WTC11 (cell line): ENCODE results near the gene TTC33. TPM values are rescaled to one million over a fixed set of nuclear protein-coding genes. Genes with fewer than 3 reads are reported as not detected.

Experiments used
- ATAC-seq: fragments of 200-7000 bp; cut with Tn5 transposase; 2 replicates; pipeline ENCODE4 v1.10.0; 2021; ENCODE audit warnings: mild to moderate bottlenecking, moderate library complexity
- CTCF ChIA-PET: fragments of 300-600 bp; sonication (Branson Sonifier 250); formaldehyde crosslinking; loops from one replicate; lab custom pipeline; 2021; ENCODE audit warnings: antibody characterized with exemption; lab: Charles Lee
- POLR2A ChIA-PET: fragments of 350-600 bp; sonication (Branson Sonifier 250); formaldehyde crosslinking; loops from one replicate; lab custom pipeline; 2021; ENCODE audit warnings: antibody characterized with exemption; lab: Charles Lee
- DNase-seq: peaks from one replicate; pipeline ENCODE4 v3.0.0; 2021; ENCODE audit warnings: low spot score
- H3K27ac Mint-ChIP-seq: 2 replicates; pipeline ENCODE4 v1.8.0; 2021; ENCODE audit warnings: mixed read lengths
- H3K27me3 Mint-ChIP-seq: 2 replicates; pipeline ENCODE4 v1.8.0; 2021; ENCODE audit warnings: low read depth, mild to moderate bottlenecking, moderate library complexity, mixed read lengths
- H3K36me3 Mint-ChIP-seq: 2 replicates; pipeline ENCODE4 v1.8.0; 2021; ENCODE audit warnings: mixed read lengths
- H3K4me1 Mint-ChIP-seq: 2 replicates; pipeline ENCODE4 v1.8.0; 2022; ENCODE audit warnings: mixed read lengths
- H3K4me3 Mint-ChIP-seq: 2 replicates; pipeline ENCODE4 v1.8.0; 2021; ENCODE audit warnings: mild to moderate bottlenecking, moderate library complexity, mixed read lengths
- H3K9me3 Mint-ChIP-seq: 2 replicates; pipeline ENCODE4 v1.8.0; 2021; ENCODE audit warnings: mixed read lengths
- AFF4 ChIP-seq: sonication (generic); formaldehyde crosslinking; IDR thresholded peaks from 2 replicates; pipeline ENCODE4 v1.8.1; 2023; ENCODE audit warnings: mild to moderate bottlenecking, missing genetic modification reagents, borderline replicate concordance
- ATF1 ChIP-seq: sonication (generic); formaldehyde crosslinking; IDR thresholded peaks from 2 replicates; pipeline ENCODE4 v1.8.1; 2023; ENCODE audit warnings: mild to moderate bottlenecking, moderate library complexity, missing genetic modification reagents
- CBFB ChIP-seq: sonication (generic); formaldehyde crosslinking; IDR thresholded peaks from 2 replicates; pipeline ENCODE4 v1.8.1; 2022; ENCODE audit warnings: mild to moderate bottlenecking, low read depth, missing genetic modification reagents
- EMX1 ChIP-seq: fragments of 250-450 bp; sonication (Bioruptor Pico); IDR thresholded peaks from 2 replicates; pipeline ENCODE4 v1.8.0; 2021; ENCODE audit warnings: mild to moderate bottlenecking
- ESRRA ChIP-seq: sonication (generic); formaldehyde crosslinking; IDR thresholded peaks from 2 replicates; pipeline ENCODE4 v1.8.1; 2022; ENCODE audit warnings: mild to moderate bottlenecking, missing genetic modification reagents, borderline replicate concordance
- ETV6 ChIP-seq: sonication (generic); formaldehyde crosslinking; IDR thresholded peaks from 2 replicates; pipeline ENCODE4 v1.8.1; 2022; ENCODE audit warnings: mild to moderate bottlenecking, missing genetic modification reagents
- JAZF1 ChIP-seq: fragments of 250-450 bp; sonication (Bioruptor Pico); IDR thresholded peaks from 2 replicates; pipeline ENCODE4 v1.9.0; 2021; ENCODE audit warnings: moderate library complexity, mild to moderate bottlenecking, inconsistent platforms
- NR3C1 ChIP-seq: sonication (generic); formaldehyde crosslinking; conservative IDR thresholded peaks from 2 replicates; pipeline ENCODE4 v1.8.1; 2023; ENCODE audit warnings: low read depth, mild to moderate bottlenecking, missing genetic modification reagents
- SOX15 ChIP-seq: fragments of 250-450 bp; sonication (Bioruptor Pico); IDR thresholded peaks from 2 replicates; pipeline ENCODE4 v1.9.0; 2021; ENCODE audit warnings: mild to moderate bottlenecking
- SP1 ChIP-seq: sonication (generic); formaldehyde crosslinking; conservative IDR thresholded peaks from 2 replicates; pipeline ENCODE4 v1.8.1; 2022; ENCODE audit warnings: missing genetic modification reagents
- ZMAT4 ChIP-seq: fragments of 250-450 bp; sonication (Bioruptor Pico); IDR thresholded peaks from 2 replicates; pipeline ENCODE4 v1.9.0; 2021; ENCODE audit warnings: mild to moderate bottlenecking
- ZNF263 ChIP-seq: sonication (generic); formaldehyde crosslinking; IDR thresholded peaks from 2 replicates; pipeline ENCODE4 v1.8.1; 2022; ENCODE audit warnings: low read depth, mild to moderate bottlenecking, moderate library complexity, missing genetic modification reagents
- ZNF396 ChIP-seq: fragments of 250-450 bp; sonication (Bioruptor Pico); IDR thresholded peaks from 2 replicates; pipeline ENCODE4 v1.8.0; 2021; ENCODE audit warnings: mild to moderate bottlenecking, moderate library complexity, borderline replicate concordance
- ZNF423 ChIP-seq: fragments of 250-450 bp; sonication (Bioruptor Pico); IDR thresholded peaks from 2 replicates; pipeline ENCODE4 v2.1.2; 2022; ENCODE audit warnings: mild to moderate bottlenecking, moderate library complexity
- total RNA-seq: library from RNA; stranded (reverse); gene quantifications from 3 replicates; pipeline ENCODE4 v1.2.3, GENCODE V29; 2021
- TF ChIP-seq, protein P1 (sequence below): sonication (generic); formaldehyde crosslinking; IDR thresholded peaks from 2 replicates; pipeline ENCODE4 v1.8.1; 2022; ENCODE audit warnings: low read depth, mild to moderate bottlenecking, moderate library complexity, missing genetic modification reagents, borderline replicate concordance
- TF ChIP-seq, protein P2 (sequence below): sonication (generic); formaldehyde crosslinking; conservative IDR thresholded peaks from 2 replicates; pipeline ENCODE4 v1.8.1; 2022; ENCODE audit warnings: mild to moderate bottlenecking, missing genetic modification reagents
- TF ChIP-seq, protein P3 (sequence below): fragments of 200-600 bp; IDR thresholded peaks from 2 replicates; pipeline ENCODE4 v1.8.0; 2022; ENCODE audit warnings: antibody characterized with exemption
- TF ChIP-seq, protein P4 (sequence below): sonication (generic); formaldehyde crosslinking; IDR thresholded peaks from 2 replicates; pipeline ENCODE4 v1.8.1; 2023; ENCODE audit warnings: mild to moderate bottlenecking, moderate library complexity, missing genetic modification reagents

The TTC33 gene
- total RNA-seq, 1 experiment from 2014 or later, result 9.2 TPM

GRCh38 chr5:40776658-40776977 is 20.9 kb upstream of the TTC33 start:
- TF ChIP-seq SOX15 (CRISPR knock-in tag), result no peak
- TF ChIP-seq AFF4 (CRISPR knock-in tag), result no peak
- no peak for TF ChIP-seq ZNF423 (CRISPR knock-in tag)
- no peak for TF ChIP-seq ETV6 (CRISPR knock-in tag)
- TF ChIP-seq, protein P1, sequence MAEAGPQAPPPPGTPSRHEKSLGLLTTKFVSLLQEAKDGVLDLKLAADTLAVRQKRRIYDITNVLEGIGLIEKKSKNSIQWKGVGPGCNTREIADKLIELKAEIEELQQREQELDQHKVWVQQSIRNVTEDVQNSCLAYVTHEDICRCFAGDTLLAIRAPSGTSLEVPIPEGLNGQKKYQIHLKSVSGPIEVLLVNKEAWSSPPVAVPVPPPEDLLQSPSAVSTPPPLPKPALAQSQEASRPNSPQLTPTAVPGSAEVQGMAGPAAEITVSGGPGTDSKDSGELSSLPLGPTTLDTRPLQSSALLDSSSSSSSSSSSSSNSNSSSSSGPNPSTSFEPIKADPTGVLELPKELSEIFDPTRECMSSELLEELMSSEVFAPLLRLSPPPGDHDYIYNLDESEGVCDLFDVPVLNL, result no peak
- no peak for TF ChIP-seq EMX1 (CRISPR knock-in tag)
- TF ChIP-seq, protein P2, sequence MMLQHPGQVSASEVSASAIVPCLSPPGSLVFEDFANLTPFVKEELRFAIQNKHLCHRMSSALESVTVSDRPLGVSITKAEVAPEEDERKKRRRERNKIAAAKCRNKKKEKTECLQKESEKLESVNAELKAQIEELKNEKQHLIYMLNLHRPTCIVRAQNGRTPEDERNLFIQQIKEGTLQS (CRISPR knock-in tag), result no peak
- no peak for TF ChIP-seq JAZF1 (CRISPR knock-in tag)
- TF ChIP-seq ESRRA (CRISPR knock-in tag), result no peak
- no peak for TF ChIP-seq SP1 (CRISPR knock-in tag)
- no peak for TF ChIP-seq NR3C1 (CRISPR knock-in tag)
- TF ChIP-seq, protein P3, sequence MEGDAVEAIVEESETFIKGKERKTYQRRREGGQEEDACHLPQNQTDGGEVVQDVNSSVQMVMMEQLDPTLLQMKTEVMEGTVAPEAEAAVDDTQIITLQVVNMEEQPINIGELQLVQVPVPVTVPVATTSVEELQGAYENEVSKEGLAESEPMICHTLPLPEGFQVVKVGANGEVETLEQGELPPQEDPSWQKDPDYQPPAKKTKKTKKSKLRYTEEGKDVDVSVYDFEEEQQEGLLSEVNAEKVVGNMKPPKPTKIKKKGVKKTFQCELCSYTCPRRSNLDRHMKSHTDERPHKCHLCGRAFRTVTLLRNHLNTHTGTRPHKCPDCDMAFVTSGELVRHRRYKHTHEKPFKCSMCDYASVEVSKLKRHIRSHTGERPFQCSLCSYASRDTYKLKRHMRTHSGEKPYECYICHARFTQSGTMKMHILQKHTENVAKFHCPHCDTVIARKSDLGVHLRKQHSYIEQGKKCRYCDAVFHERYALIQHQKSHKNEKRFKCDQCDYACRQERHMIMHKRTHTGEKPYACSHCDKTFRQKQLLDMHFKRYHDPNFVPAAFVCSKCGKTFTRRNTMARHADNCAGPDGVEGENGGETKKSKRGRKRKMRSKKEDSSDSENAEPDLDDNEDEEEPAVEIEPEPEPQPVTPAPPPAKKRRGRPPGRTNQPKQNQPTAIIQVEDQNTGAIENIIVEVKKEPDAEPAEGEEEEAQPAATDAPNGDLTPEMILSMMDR, result no peak
- TF ChIP-seq CBFB (CRISPR knock-in tag), result no peak
- TF ChIP-seq, protein P4, sequence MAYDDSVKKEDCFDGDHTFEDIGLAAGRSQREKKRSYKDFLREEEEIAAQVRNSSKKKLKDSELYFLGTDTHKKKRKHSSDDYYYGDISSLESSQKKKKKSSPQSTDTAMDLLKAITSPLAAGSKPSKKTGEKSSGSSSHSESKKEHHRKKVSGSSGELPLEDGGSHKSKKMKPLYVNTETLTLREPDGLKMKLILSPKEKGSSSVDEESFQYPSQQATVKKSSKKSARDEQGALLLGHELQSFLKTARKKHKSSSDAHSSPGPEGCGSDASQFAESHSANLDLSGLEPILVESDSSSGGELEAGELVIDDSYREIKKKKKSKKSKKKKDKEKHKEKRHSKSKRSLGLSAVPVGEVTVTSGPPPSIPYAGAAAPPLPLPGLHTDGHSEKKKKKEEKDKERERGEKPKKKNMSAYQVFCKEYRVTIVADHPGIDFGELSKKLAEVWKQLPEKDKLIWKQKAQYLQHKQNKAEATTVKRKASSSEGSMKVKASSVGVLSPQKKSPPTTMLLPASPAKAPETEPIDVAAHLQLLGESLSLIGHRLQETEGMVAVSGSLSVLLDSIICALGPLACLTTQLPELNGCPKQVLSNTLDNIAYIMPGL (CRISPR knock-in tag), result no peak
- no peak for TF ChIP-seq ZMAT4
- no peak for TF ChIP-seq ATF1
- TF ChIP-seq ZNF263 (CRISPR knock-in tag), result no peak
- TF ChIP-seq ZNF396, result no peak
- H3K4me1 Mint-ChIP-seq, result no peaks in the 10 kb centered on the region
- ATAC-seq, result no peak
- no peaks in the 10 kb centered on the region for H3K9me3 Mint-ChIP-seq
- CTCF ChIA-PET, result no interaction called here
- no peak overlapping the region for H3K4me3 Mint-ChIP-seq
- POLR2A ChIA-PET, result no interaction called here
- H3K27me3 Mint-ChIP-seq, result no peaks in the 10 kb centered on the region
- 0 out of 2 replicates have a peak overlapping the region, but pooled peaks have one; percentile 34 for H3K27ac Mint-ChIP-seq
- H3K36me3 Mint-ChIP-seq, result peaks cover 25% of the 10 kb centered on the region
- no peak for DNase-seq
